Measurements from ENCODE around the gene HECTD2.
A peak's percentile ranks its signal among the peaks of the same experiment; 100 is the strongest.
"Not testable (repeated sequence)": the region's sequence is repeated elsewhere in the genome, so short reads cannot be mapped to it uniquely, and the experiment has no call there.

The HECTD2 gene

GRCh38 chr10:91540733-91541132 lies 130.6 kb downstream of the HECTD2 start:
- DNase-seq: no peak

- DNase-seq: no peak
Measured at GRCh38 chr10:91541481-91541880, 131.3 kb downstream of the HECTD2 start.

- no peak for DNase-seq
Measured at GRCh38 chr10:91545384-91545783, 135.2 kb downstream of the HECTD2 start.

- no peak for DNase-seq
Measured at GRCh38 chr10:91545838-91546237, 135.7 kb downstream of the HECTD2 start.

- no peak for DNase-seq
Measured at GRCh38 chr10:91549262-91549661, 139.1 kb downstream of the HECTD2 start.

GRCh38 chr10:91550021-91550420 lies 139.9 kb downstream of the HECTD2 start:
- DNase-seq: no peak

- peak; percentile 5 to 9 for DNase-seq
Measured at GRCh38 chr10:91551856-91552255, 141.7 kb downstream of the HECTD2 start.

GRCh38 chr10:91552274-91553095 lies 142.3 kb downstream of the HECTD2 start:
- no peak for DNase-seq

GRCh38 chr10:91555455-91555854 lies 145.3 kb downstream of the HECTD2 start:
- DNase-seq: no peak

- no peak for DNase-seq
Measured at GRCh38 chr10:91556691-91557566, 146.8 kb downstream of the HECTD2 start.

GRCh38 chr10:91557651-91558111 lies 147.5 kb downstream of the HECTD2 start:
- DNase-seq: no peak

GRCh38 chr10:91558473-91558872 lies 148.3 kb downstream of the HECTD2 start:
- no peak for DNase-seq

- no peak for DNase-seq
Measured at GRCh38 chr10:91559169-91559568, 149.0 kb downstream of the HECTD2 start.

GRCh38 chr10:91559750-91560149 lies 149.6 kb downstream of the HECTD2 start:
- no peak for DNase-seq

GRCh38 chr10:91560827-91561226 lies 150.7 kb downstream of the HECTD2 start:
- not testable (repeated sequence) for DNase-seq

GRCh38 chr10:91562839-91563581 lies 152.9 kb downstream of the HECTD2 start:
- DNase-seq: no peak

GRCh38 chr10:91564026-91564425 lies 153.9 kb downstream of the HECTD2 start:
- DNase-seq: no peak

Data from activated CD4-positive, alpha-beta T cell treated with anti-CD3 and anti-CD28 coated beads, Interleukin-2, amount 50 U/mL, for 48 hours (primary cell).